T-helper 2 cell (primary cell): ENCODE results near the gene VARS2.
A peak's percentile ranks its signal among the peaks of the same experiment; 100 is the strongest.
"Not testable (repeated sequence)": the region's sequence is repeated elsewhere in the genome, so short reads cannot be mapped to it uniquely, and the experiment has no call there.

Experiments
- DNase-seq, 5 experiments: peaks; one replicate each; pipeline versions ENCODE4 v3.0.0 to v3.0.0-alpha.2; 2012 to 2022
- total RNA-seq, 2 donors: gene quantifications; one replicate each; lab custom pipeline; 2026; lab: John Stamatoyannopoulos, UW

The VARS2 gene
- total RNA-seq, result 1.2 to 3.0 reads per million in 2 donors

- DNase-seq, result peak; percentile 77 to 90 (median 81)
Measured at GRCh38 chr6:30914076-30914853, at the start of gene VARS2. Gene VARS2, plus strand, starts transcription at chr6:30914238. Its CDS starts 599 bp downstream, at chr6:30914837.

- DNase-seq, result no peak
Measured at GRCh38 chr6:30864325-30864724, 49.7 kb upstream of the VARS2 start.

GRCh38 chr6:30869241-30869749 is 44.7 kb upstream of the VARS2 start:
- not testable (repeated sequence) for DNase-seq

- no peak for DNase-seq
Measured at GRCh38 chr6:30870546-30870945, 43.5 kb upstream of the VARS2 start.

- no peak for DNase-seq
Measured at GRCh38 chr6:30871592-30872183, 42.4 kb upstream of the VARS2 start.

- no peak for DNase-seq
Measured at GRCh38 chr6:30873137-30873640, 40.8 kb upstream of the VARS2 start.

GRCh38 chr6:30873795-30874194 is 40.2 kb upstream of the VARS2 start:
- not testable (repeated sequence) for DNase-seq

GRCh38 chr6:30875244-30876038 is 38.6 kb upstream of the VARS2 start:
- DNase-seq, result no peak

- peak in 1 of 5 experiments; percentile 25 for DNase-seq
Measured at GRCh38 chr6:30876039-30876730, 37.9 kb upstream of the VARS2 start.

GRCh38 chr6:30877419-30878262 is 36.4 kb upstream of the VARS2 start:
- DNase-seq, result peak; percentile 39 to 70 (median 55)

- no peak for DNase-seq
Measured at GRCh38 chr6:30879684-30880427, 34.2 kb upstream of the VARS2 start.

- no peak for DNase-seq
Measured at GRCh38 chr6:30880698-30881252, 33.3 kb upstream of the VARS2 start.

GRCh38 chr6:30881392-30882203 is 32.4 kb upstream of the VARS2 start:
- DNase-seq, result no peak

- DNase-seq, result no peak
Measured at GRCh38 chr6:30882204-30882758, 31.8 kb upstream of the VARS2 start.

- DNase-seq, result no peak
Measured at GRCh38 chr6:30882759-30883684, 31.0 kb upstream of the VARS2 start.

- DNase-seq, result peak; percentile 18 to 31 (median 30)
Measured at GRCh38 chr6:30883685-30884520, 30.1 kb upstream of the VARS2 start, which contains the start of gene DDR1. Gene DDR1, plus strand, starts transcription at chr6:30884519. Its CDS starts 4,211 bp downstream, at chr6:30888730.
